NCI-H146 treated with DMSO at 0.1 percent for 48 hours (cell line): Measurements from ENCODE around the gene ST8SIA1.

ENCODE experiments used
- DNase-seq: peaks from one replicate; lab custom pipeline; 2025; ENCODE audit not compliant: unreplicated experiment; lab: John Stamatoyannopoulos, UW

The ST8SIA1 gene

DNA sequence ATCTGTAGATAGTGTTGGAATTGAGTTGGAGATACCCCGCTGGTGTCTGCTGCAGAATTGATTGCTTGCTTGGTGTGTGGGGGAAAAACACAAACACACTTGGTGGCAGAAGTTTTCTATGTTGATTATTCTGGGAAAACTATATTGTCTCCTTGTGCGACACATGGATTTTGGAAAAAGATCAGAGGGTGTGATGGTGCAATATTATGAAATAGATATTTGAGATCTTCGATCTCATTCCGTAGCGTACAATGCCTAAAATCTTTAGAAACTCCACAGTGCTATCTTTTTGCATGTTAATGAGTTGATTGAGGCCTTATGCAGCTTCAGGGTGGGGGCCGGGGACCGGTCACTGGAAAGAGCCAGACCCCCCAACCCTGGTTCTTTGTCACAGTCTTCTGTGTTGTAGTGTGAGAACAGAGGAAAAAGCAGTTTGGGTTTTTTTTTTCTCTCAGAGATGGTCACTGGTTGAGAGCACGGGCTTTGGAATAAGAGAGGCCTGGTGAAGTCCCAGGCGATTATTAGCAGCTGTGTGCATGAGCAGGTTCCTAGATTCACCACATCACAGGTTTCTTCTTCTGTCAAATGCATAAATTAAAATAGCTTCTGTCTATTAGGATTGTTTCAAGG lies 88.2 kb downstream of the ST8SIA1 start:
- DNase-seq, result no peak

GRCh38 chr12:22242726-22243125 lies 91.8 kb downstream of the ST8SIA1 start:
- DNase-seq, result no peak

DNA sequence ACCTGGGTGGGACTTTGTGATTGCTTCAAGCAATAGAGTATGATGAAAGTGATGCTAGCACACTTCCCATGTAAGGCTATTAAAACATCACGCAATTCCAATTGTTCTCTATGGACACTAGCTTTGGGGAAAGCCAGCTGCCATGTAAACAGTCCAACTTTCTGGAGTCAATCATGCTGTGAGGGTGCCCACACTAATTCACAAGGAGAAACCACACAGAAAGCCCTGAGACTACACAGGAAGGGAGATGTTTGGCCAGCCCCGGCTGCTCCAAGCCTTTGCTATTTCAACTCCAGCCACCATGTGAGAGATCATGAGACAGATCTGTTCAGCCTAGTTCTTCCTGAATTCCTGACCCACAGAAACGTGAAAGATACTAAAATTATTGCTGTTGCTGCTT lies 96.3 kb downstream of the ST8SIA1 start:
- DNase-seq, result no peak

DNA sequence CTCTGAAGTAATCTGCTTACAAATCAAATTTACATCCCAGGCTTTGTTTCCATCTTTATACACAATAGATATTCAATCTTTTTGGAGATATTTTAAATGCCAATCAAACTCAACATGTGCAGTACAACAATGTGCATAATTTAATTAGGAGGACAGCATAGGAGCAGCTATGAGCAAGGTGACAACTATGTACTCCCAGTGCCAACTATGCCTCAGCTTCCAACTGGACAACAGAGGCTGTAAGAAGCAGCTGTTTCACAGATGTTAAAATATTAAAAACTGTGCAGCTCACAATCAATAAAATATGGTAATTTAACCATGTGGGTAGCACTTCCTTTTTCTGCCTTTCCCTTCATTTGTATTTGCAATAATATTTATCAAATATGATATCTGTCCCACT lies 99.9 kb downstream of the ST8SIA1 start:
- DNase-seq, result no peak

DNA sequence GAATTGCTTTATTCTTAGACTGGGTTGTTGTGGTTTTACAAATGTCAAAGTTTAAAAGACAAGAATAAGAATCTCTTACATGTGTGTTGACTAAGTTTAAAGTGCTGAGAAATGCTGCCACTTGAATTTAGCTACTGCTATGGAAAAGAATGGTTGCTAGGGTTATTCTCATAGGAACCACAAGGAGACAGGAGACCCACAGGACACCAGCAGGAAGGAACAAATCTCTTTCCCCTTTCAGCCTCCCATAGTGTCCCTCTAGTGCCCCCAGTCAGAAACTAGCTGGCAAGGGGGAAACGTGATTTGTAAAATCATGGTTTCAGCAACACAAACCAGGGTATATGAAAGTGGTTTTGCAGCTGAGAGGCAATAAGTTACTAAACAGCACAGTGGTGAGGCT lies 102.7 kb downstream of the ST8SIA1 start:
- DNase-seq, result no peak

GRCh38 chr12:22231078-22231477 lies 103.4 kb downstream of the ST8SIA1 start:
- no peak for DNase-seq

GRCh38 chr12:22230280-22230794 lies 104.2 kb downstream of the ST8SIA1 start:
- no peak for DNase-seq

- no peak for DNase-seq
Measured at GRCh38 chr12:22229652-22230279, 104.7 kb downstream of the ST8SIA1 start.

DNA sequence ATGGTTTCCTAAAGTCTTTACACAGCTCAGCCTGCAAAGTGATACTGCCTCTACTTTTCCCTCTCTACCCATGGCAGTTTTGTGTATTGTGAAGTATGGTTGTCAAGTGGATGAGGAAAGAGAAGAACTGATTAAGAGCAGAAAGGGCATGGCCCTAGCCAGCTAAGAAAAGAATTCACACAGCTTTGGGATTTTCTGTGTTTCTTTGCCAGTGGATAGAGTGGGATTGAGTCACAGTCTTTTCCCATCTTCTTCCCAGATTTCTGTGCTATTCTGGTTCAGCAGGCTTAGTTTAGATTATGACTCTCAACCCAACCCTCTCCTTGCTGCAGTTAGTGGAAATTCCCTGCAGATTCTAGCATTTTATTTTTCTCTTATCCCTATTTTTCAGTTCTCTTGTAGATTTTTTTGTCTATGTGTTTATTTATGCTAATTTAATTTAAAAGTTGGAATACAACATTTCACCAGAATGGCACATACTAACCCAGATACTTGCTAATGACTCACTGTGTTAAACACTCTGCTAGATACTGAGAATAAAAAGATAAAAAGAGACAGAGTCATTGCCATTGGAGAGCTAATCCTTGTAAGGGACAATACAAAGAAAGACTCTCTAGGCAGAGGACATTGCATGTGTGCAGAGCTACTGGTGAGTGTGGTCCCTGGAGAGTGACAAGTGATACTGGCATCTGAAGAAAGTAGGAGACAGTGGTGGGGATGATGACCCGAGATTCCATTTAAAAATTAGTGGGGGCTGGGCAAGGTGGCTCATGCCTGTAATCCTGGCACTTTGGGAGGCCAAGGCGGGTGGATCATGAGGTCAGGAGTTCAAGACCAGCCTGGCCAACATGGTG lies 106.3 kb downstream of the ST8SIA1 start:
- no peak for DNase-seq

GRCh38 chr12:22223356-22223755 lies 111.2 kb downstream of the ST8SIA1 start:
- DNase-seq, result no peak

DNA sequence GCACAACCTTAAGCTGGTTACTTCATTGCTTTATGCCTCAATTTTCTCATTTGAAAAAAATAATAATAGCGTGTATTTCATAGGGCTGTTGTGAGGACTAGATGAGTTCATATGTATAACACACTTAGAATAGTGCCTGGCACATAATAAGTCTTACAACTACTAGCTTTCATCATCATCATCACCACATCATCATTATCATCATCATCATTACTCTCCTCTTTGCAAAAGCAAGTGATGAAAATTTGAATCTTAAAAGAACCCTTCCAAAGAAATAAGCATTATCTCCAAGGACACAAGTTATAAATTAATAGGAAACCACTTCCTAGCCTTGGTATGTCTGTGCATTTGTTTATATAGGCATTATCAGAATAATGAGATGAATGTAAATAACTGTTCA lies 117.0 kb downstream of the ST8SIA1 start:
- no peak for DNase-seq

DNA sequence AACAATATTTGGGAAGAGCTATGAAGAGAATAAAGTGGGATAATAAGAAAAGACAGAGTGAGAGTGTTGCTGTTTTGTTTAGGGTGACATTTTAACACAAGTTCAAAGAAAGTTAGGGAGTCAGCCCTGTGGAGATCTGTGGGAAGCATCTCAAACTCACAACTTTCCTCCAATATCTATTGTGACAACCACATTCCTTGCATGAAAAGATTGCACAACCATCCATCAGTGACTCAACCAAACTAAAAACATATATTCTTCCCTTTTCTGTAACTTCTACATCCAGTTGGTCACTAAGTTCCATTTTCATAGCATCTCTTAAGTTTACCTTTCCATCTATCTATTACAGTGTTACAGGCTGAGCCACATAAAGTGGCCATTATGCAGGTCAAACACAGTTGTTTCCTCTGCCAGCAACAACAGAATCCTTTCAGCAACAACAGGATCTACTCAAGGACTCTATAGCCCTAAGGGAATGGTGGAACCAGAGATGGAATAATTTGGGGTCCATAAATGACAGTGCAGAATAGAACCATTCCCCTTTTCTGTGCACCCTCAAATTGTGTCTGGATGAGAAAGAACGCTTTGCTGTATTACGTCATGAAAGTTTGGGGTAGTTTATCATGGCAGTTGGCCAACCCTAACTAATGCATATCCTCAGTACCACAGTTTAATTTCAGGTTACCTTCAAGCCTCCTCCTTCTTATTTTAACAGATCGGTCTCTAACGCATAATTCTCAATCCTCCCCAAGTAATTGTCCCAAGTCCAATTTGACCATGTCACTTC lies 118.8 kb downstream of the ST8SIA1 start:
- DNase-seq, result no peak

DNA sequence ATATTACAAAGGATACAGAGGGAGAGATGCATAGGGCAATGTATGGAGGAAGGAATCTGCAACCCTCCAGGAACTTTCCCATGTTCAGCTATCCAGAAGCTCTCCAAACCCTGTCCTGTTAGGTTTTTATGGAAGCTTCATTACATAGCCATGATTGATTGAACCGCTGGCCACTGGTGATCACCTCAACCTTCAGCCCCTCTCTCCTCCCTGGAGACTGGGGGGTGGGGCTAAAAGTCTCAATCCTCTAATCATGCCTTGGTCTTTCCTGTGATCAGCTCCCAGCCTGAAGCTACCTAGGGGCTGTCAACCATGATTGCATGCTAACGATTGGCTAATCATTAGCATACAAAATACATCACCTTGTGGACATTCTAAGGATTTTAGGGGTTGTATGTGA lies 123.4 kb downstream of the ST8SIA1 start:
- no peak for DNase-seq

- DNase-seq, result no peak
Measured at GRCh38 chr12:22209422-22209821, 125.1 kb downstream of the ST8SIA1 start.

- no peak for DNase-seq
Measured at GRCh38 chr12:22206111-22206728, 128.3 kb downstream of the ST8SIA1 start.

GRCh38 chr12:22204391-22204790 lies 130.1 kb downstream of the ST8SIA1 start:
- no peak for DNase-seq

DNA sequence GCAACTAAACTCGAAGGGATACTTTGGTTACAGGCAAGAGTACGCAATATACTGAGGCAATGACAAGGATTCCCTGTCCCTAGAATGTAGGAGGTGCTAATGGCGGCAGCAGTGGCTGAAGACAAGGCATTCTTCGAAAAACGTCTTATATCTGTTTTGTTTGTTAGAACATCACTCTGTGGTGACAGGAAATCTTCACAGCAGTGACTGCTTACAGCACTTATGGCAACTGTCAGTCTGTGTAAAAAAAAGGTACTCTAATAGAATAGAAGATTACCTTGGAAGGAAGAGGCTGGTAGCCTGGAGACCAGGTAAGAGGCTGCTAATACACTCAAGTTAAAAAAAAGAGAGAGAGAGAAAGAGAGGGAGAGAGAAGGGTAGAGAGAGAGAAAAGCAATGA lies 131.7 kb downstream of the ST8SIA1 start:
- DNase-seq, result no peak

GRCh38 chr12:22201101-22201500 lies 133.4 kb downstream of the ST8SIA1 start:
- no peak for DNase-seq

DNA sequence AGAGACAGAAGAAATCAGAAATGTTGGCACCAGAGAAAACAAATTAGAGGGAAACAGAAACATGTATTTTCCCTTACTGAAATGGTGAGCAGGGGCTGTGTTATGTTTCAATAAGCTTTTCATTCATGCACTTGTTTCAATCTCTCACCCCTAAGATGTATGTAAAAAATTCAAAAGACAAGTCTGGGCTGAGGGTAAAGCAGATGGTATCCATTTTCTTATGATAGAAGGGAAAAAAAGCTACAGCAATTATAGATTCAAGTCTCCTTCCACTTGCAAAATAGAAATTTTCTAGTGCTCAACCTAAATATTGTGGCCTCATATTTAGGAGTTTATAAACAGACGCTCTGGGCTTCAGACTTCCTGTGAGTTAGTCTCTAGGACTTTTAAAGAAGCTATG lies 138.3 kb downstream of the ST8SIA1 start:
- DNase-seq, result no peak

DNA sequence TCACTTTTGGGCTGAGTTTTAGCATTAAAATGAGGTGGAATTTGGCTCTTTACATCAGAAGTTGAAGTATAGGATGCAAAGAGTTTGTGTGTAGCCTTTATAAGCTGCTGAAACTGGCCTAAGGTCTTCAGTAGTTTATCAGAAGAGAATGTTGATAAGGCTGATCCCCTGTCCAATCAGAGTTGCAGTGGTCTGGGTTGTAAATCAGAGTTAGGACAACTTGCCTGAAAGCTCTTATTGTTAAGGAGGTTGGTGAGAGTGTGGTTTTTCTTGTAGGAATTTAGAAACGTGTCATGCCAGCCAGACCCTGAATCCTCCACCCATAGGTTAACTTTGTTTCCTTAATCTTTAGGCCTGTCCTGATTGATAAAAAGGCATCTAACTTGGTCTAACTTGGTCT lies 143.5 kb downstream of the ST8SIA1 start:
- DNase-seq, result no peak

DNA sequence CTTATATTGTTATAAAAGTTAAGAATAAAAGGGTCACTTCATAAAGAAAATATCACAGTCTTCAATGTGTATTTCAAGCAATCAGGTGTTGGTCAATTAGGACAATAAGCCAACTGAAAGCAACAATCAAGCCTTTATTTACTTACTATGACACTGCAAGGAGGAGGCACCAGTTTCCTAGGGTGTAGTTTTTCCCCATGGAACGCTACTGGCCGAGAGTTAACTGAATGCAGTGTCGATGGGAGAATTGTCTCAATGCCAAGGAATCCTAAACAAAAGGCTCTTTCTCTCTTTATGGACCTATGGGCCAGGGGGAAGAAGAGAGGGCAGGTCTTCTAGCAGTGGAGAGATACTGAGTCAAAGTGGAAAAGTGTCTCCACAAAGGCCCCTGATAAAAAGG lies 146.1 kb downstream of the ST8SIA1 start:
- DNase-seq, result no peak
